NCI-H1105 (cell line): ENCODE results near the gene PAXX.

Experiments
- DNase-seq: peaks from one replicate; lab custom pipeline; 2025; lab: John Stamatoyannopoulos, UW

Gene PAXX

DNA sequence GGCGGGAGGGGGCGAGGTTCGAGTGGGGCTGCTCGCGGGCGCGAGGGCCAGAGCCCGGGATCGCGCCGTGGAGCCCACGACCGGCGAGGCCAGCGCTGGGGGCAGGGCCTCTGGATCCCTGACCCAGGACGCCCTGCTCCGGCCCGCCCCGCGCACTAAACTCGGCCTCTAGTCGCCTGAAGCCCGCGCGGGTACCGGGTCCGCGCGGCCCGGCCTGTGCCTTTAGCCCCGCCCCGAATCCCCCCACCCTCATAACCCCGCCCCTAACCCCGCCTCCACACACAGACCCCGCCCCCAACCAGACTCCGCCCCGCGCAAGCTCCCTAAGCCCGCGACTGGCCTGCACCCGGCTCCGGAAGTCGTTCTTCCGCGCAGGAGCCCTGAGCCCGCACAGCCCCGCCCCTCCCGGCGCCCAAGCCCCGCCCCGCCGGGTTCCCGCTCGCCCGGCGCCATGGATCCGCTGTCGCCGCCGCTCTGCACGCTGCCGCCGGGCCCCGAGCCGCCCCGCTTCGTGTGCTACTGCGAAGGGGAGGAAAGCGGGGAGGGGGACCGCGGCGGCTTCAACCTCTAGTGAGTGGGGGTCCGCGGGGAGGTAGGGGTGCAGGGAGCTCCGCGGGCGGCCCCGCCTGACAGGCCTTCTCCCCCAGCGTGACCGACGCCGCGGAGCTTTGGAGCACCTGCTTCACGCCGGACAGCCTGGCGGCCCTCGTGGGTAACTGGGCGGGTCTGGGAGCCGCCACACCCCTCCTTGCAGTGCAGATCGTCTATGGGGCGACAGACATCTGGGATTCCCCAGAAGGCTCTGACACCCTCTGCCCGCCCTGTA is at the start of gene PAXX:
TSS of gene PAXX (plus strand) at position 430 of the 826 bp plus-strand sequence. CDS start at position 452, 22 bp downstream.
- peak; percentile 72 for DNase-seq

- DNase-seq = no peak
These were observed 49.4 kb upstream of the PAXX start for GRCh38 chr9:136942881-136943230.

DNA sequence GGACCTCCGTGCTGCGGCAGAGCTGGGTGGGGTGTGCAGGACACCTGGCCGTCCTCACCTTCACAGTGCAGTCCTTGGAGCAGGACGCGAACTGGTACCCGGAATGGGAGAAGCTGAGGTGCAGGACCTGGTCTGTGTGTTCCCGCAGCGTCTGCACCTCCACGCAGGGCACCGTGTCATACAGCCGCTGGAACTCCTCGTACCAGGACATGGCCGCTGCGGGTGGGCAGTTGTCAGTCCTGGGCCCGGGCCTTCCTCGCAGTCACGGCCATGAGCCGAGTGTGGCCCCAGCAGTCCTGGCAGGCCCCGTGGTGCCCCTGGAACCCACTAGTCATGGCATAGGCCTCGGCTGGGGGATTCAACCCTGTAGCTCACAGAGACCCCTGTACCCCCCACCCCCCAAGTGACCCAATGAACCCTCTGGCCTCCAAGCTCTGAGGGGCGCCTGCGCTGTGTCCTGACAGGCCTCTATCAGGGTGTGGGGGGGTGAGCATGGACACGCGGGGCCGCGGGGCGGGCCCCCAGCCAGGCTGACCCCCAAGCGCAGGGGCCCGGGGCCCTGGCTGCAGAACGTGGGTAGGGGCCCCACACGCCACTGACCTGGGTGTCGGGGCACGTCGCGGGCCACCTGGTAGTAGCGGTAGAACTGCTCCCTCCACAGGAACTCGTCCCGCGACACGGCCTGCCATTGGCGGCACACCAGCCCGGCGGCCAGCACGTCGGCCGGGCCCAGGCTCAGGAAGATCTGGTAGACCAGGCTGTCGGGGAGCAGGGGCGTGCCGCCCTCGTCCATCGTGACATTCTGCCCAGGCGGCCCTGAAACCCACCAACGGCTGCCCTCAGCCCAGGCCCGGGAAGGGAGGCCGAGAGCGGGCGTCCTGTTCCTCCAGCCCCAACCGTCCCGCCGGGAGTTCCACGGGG is 48.7 kb upstream of the PAXX start:
- DNase-seq = no peak

DNA sequence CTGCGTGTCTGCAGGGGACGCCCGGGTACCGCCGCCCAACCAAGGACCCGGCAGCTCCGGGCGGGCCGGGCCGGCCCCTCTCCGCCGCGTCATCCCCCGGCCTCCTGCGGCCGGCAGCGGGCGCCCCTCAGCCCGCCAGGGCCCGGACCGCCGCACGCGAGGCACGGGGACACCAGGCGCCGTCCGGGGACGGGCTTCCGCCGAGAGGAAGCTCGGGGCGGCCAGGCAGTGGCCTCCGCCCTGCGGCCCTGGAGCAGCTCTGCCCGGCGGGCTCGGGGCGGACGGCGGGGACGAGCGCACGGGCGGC is 48.1 kb upstream of the PAXX start:
- DNase-seq = no peak

DNA sequence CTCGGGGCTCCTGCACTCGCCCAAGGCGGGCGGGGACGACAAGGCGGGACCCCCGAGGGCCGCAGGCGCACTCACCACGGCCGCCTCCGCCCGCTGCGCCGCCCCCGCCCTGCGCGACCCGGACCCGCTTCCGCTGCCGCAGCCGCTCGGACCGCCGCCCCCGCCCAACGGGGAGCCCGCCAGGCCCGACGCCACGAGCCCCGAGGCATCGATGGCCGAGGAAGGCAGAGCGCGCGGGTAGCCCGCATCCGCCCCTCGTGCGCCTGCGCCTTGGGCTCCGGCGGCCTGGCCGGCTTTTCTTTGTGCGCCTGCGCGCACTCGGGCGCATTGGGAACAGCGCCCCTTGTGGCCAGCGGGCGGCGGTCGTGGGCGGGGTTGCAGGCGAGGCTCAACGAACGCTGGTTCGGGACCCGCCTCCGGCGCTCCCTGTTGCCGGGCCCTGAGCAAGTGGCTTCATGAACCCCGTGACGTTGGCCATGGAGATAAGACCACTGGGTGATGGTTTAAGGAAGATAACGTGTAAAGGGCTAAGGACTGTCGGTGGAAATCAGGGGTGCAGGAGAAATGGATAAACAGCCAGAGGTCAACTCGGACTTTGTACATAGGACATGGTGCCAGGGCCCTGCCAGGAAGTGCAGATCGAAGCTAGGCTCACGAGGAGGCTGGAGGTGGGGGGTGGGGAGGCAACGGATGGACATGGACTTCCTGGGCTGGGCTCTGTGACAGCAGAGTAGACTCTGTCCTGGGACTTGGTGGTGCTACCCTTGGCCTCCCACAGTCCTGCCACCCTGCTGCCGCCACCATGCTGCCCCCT is 47.5 kb upstream of the PAXX start, which contains the start of the genes C8G and FBXW5:
TSS of gene C8G (plus strand) at position 725 of the 814 bp plus-strand sequence. CDS start at position 803, 78 bp downstream.
TSS of gene FBXW5 (minus strand) at position 220 of the 814 bp plus-strand sequence. CDS start 655 bp downstream, outside the sequence.
- peak; percentile 90 for DNase-seq

- no peak for DNase-seq
These were observed 46.6 kb upstream of the PAXX start for GRCh38 chr9:136945333-136946227.

DNA sequence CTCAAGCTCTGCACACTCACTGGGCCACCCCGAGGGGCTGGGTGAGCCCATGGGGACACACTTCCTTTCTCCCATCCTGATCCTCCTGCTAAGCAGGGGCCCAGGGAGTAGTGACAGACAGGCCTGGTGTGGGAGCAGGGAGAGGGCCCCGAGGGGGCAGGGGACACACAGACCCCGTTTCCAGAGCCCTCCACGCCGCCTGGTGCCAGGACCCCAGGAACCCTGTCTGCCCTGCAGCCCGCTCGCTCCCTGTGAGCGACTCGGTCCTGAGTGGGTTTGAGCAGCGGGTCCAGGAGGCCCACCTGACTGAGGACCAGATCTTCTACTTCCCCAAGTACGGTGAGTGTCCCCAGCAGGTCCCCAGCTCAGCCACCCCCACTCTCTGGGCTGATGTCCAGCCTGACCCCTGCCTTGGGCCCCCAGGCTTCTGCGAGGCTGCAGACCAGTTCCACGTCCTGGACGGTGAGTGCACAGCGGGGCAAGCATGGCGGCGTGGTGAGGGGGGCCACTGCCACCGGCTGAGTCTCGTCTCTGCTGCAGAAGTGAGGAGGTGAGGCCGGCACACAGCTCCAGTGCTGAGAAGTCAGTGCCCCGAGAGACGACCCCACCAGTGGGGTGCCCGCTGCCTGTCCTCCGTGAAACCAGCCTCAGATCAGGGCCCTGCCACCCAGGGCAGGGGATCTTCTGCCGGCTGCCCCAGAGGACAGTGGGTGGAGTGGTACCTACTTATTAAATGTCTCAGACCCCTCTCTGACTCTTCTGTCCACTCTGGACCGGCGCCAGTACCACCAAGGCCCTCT is 45.8 kb upstream of the PAXX start:
- DNase-seq = no peak

GRCh38 chr9:136947028-136947891 is 45.0 kb upstream of the PAXX start:
- DNase-seq = no peak

DNA sequence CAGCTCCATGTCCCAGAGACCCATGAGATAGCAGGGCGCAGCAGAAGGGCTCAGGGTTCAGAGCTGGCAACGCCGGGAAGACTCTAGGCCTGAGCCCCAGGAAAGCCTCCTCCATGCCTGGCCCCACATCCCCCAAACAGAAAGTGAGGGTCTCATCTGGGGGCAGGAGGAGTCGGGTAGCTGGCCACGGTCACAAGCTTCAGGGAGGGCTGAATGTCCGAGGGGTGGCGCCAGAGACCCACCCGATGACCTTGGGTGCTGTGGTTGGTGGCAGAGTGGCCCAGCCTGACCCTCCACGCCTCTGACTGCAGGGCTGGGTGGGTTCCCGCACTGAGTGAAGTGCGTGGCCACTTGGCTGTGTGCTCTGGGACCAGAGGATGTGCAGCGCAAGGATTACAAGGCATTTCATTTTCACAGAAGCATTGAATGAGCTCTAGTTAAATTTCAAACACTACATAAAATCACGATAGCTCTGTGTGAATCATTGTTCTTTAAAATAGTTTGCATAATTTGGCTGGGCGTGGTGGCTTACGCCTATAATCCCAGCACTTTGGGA is 44.2 kb upstream of the PAXX start:
- DNase-seq = no peak

DNA sequence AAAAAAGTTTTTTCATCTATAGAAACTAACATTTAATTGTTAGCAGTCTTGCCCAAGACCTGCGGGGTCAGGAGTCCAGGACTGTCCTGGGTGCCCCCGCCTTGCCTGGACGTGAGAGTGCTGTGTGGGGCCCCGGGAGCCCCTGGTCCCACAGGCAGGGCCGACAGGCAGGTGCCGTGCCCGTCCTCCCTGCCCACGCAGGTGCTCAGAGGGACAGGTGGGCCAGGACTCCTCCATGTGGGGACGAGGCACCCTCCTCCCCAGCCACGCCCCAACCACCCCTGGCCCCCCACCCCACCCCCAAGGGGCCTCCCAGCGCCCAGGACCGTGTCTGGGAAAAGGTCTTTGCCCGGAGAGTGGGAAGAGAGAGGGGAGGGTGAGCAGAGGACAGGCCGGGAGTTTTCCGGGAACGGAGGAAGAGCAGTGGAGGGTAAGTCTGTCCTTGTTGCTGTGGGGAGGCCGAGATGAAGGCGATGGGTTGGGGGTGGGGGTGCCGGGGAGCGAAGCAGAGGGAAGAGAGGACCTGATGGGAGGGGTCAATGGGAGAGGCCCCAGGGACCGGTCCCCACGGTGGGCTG is 42.9 kb upstream of the PAXX start:
- peak; percentile 10 for DNase-seq

DNA sequence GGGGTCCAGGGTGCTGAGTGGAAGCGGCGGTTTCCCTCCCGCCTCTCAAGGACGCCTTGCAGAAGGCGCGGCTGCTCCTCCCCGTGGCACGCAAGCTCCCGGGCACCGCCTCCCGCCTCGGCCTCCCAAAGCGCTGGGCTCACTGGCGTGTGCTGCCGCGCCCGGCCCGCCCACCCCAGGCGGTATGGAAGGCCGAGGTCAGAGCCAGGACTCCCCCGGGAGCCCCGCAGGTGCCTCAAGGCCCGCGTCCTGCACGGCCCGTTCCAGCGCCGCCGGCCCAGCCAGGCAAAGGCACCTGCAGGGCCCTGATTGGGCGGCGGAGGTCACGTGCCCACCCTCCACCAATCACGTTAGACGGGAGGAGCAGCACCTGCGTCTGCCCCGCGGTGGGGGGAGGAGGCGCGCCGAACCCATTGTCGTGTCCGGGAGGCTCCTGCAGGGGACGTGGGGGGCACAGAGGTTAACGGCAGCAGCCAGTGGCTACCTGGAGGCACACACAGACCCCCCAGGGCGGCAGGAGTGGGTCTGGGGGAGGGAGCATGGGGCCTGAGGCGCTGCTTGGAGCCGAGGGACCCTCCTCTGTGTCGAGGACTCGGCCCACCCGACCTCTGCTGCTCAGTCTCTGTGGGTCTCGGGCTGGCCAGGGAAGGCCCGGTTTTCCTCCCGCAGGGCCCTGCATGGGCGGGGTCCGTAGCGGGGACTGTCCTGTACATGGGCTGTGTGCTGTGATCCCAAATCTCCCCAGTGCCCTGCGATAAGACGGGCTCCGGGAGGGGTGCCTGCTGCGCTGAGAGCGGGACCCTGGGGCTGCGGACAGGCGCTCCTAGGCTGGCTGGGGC is 42.2 kb upstream of the PAXX start:
- DNase-seq = peak; percentile 94

DNA sequence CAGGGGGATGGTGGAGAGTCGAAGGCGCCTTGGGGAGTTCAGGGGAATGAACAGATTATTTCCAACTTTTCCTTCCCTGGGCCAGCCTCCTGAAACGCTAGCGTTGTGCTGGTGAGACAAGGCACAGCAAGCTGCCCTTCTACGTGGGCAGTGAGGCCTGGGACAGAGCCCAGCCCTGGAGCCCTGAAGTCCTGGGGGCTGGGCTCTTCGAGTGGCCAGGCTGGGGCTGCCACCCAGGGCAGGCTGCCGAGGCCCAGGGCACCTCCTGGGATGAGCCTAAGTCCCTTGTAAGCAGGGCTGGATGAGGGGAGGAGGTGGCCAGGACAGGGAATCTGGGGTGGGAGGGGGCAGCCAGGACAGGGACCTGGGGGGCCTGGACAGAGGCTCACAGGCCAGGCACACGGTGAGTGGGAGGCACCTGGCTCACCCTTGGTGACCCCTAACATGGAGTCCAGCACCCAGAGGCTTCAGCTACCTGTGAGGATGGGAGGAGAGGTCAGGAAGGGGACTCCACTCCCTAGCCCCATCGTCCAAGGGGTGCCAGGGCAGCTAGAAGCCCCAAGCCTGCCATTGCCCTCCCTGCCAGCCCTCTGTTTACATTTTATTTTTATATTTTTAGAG is 41.5 kb upstream of the PAXX start:
- no peak for DNase-seq

DNA sequence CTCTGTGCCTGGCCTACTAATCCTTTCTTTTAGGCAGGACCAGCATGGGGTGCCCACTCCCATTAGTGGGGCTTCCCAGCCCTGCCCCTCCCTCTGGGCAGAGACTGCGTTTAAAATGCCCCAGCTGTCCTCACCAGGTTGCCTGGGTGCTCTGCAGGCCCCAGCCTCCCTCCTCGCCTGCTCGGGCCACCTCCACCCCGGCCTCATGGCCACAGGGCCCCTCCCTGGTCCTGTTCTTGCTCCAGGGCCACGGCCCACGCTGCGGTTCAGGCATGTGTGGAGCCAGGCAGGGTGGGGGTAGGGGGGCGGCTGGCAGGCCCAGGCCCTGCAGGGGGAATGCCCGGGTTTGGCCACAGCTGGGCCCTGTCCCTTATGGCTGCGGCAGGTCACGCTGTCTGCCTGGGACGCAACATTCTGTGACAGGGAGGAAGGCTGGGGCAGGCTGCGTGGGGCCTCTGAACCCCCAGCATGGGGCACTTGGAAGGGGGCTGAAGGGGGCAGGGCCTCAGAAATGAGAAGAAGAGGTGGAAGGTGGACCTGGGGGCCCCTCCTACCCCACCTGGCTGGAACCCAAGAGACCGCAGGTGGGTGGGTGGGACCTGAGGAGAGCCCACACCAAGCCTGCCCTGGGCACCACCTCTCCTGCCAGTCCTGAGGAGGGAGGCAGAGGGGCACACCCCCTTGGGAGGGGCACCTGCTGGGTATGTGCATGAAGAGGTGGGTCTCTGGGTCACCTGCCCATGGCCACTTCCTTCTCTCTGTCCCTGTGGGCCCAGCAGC is 40.5 kb upstream of the PAXX start, which contains the start of gene LCN12:
TSS of gene LCN12 (plus strand) at position 733 of the 780 bp plus-strand sequence. CDS start 55 bp downstream, outside the sequence.
- no peak for DNase-seq

- no peak for DNase-seq
These were observed 39.8 kb upstream of the PAXX start for GRCh38 chr9:136952321-136952850.

GRCh38 chr9:136952876-136953770 is 39.1 kb upstream of the PAXX start:
- no peak for DNase-seq
